ENCODE data around the gene KRTAP12-2.

DNA sequence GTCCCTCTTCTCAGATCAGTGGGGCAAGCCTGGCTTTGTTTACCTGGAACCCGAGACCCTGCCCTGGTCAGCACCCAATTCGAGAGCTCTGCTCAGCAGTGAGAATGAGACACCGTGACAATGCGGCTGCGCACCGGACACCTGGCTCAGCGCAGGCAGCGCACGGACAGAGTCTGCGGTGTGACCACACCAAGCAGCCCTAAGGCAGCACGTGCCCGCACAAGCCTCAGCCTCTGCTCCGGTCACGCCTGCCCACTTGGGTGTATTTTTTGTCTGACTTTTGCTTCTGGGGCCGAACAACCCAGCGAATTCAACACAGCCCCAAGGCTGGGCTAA is 50.2 kb downstream of the KRTAP12-2 start:
- TF ChIP-seq, protein P1, sequence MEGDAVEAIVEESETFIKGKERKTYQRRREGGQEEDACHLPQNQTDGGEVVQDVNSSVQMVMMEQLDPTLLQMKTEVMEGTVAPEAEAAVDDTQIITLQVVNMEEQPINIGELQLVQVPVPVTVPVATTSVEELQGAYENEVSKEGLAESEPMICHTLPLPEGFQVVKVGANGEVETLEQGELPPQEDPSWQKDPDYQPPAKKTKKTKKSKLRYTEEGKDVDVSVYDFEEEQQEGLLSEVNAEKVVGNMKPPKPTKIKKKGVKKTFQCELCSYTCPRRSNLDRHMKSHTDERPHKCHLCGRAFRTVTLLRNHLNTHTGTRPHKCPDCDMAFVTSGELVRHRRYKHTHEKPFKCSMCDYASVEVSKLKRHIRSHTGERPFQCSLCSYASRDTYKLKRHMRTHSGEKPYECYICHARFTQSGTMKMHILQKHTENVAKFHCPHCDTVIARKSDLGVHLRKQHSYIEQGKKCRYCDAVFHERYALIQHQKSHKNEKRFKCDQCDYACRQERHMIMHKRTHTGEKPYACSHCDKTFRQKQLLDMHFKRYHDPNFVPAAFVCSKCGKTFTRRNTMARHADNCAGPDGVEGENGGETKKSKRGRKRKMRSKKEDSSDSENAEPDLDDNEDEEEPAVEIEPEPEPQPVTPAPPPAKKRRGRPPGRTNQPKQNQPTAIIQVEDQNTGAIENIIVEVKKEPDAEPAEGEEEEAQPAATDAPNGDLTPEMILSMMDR (IDR thresholded peaks at IDR 0.05): no peak
- TF ChIP-seq POLR2AphosphoS5 (IDR thresholded peaks at IDR 0.05): no peak
- TF ChIP-seq POLR2A (IDR thresholded peaks at IDR 0.05): no peak
